Stimulated activated naive CD8-positive, alpha-beta T cell treated with anti-CD3 and anti-CD28 coated beads, Interleukin-15, Interleukin-2, amounts not matched to agents 100 ng/mL and 50 ng/mL, for 24 hours (primary cell): ENCODE results near the gene LOXHD1.

ENCODE experiments used
- H3K27ac Mint-ChIP-seq: one replicate; pipeline ENCODE4 v1.8.0; 2021; ENCODE audit warnings: mild to moderate bottlenecking, mixed read lengths
- H3K27me3 Mint-ChIP-seq: one replicate; pipeline ENCODE4 v1.8.0; 2021; ENCODE audit warnings: mixed read lengths
- H3K36me3 Mint-ChIP-seq: one replicate; pipeline ENCODE4 v1.8.0; 2021; ENCODE audit warnings: low read depth, mixed read lengths
- H3K4me1 Mint-ChIP-seq: one replicate; pipeline ENCODE4 v1.8.0; 2021; ENCODE audit warnings: low read depth, mixed read lengths
- H3K4me3 Mint-ChIP-seq: one replicate; pipeline ENCODE4 v1.8.0; 2021; ENCODE audit warnings: mild to moderate bottlenecking, mixed read lengths
- H3K9me3 Mint-ChIP-seq: one replicate; pipeline ENCODE4 v1.8.0; 2021; ENCODE audit warnings: mixed read lengths

LOXHD1 gene

DNA sequence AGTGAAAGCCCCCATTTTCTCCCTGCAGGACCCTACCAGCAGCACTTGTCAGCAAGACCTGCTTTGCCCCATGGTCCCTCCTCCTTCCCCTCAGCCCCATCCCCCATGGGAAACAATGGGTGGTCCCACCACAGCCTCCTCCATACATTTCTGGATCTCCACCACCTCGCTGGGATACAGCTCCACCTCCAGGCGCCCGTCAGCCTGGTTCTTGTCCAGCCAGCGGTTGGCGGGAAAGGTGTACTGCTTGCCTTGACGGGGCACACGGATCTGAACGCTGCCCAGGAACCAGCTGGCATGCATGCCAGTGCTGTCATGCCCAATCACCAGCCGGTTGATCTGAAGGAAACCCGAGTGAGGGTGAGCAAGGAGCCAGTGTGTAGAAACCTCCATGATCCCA, 90.9 kb downstream of the LOXHD1 start:
- H3K36me3 Mint-ChIP-seq: no peaks in the 10 kb centered on the region
- no peaks in the 10 kb centered on the region for H3K4me1 Mint-ChIP-seq
- H3K27me3 Mint-ChIP-seq: no peaks in the 10 kb centered on the region
- no peak overlapping the region for H3K27ac Mint-ChIP-seq
- H3K9me3 Mint-ChIP-seq: no peaks in the 10 kb centered on the region
- no peak overlapping the region for H3K4me3 Mint-ChIP-seq

DNA sequence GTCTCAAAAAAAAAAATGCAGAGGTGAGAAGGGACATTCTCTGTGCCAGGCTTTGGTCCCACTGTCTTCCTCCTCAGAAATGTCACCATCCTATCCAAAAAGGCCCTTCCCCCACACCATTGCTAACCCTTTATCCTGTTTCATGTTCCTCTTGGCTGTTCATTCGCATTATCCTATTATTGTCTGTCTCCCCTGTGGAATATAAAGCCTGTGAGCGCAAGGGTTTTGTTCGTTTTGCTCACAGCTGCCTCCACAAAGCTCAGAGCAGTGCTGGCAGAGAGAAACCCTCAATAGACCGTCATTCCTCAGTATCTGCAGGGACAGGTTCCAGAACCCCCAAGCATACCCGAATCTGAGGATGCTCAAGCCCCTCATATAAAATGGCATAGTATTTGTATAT, 91.8 kb downstream of the LOXHD1 start:
- H3K4me3 Mint-ChIP-seq: no peak overlapping the region
- H3K4me1 Mint-ChIP-seq: no peaks in the 10 kb centered on the region
- H3K27me3 Mint-ChIP-seq: no peaks in the 10 kb centered on the region
- H3K9me3 Mint-ChIP-seq: no peaks in the 10 kb centered on the region
- no peak overlapping the region for H3K27ac Mint-ChIP-seq
- no peaks in the 10 kb centered on the region for H3K36me3 Mint-ChIP-seq

DNA sequence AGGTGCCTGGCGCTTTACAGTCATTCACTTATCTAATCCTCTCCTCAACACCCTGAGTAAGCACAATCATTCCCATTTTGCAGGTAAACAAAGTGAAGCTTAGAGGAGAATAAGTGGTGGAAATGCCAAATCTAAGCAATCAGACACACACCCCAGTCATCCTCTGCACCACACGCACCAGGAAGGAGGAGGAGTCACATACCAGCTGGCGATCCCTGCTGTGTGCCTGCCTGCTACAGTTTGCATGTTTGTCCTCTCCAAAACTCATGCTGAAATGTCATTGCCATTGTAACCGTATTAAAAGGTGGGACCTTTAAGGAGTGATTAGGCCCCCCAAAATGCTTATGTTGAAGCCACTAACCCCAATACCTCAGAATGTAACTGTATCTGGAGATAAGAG, 93.7 kb downstream of the LOXHD1 start:
- no peaks in the 10 kb centered on the region for H3K4me1 Mint-ChIP-seq
- H3K27ac Mint-ChIP-seq: no peak overlapping the region
- H3K36me3 Mint-ChIP-seq: no peaks in the 10 kb centered on the region
- H3K27me3 Mint-ChIP-seq: no peaks in the 10 kb centered on the region
- no peak overlapping the region for H3K4me3 Mint-ChIP-seq
- no peaks in the 10 kb centered on the region for H3K9me3 Mint-ChIP-seq

DNA sequence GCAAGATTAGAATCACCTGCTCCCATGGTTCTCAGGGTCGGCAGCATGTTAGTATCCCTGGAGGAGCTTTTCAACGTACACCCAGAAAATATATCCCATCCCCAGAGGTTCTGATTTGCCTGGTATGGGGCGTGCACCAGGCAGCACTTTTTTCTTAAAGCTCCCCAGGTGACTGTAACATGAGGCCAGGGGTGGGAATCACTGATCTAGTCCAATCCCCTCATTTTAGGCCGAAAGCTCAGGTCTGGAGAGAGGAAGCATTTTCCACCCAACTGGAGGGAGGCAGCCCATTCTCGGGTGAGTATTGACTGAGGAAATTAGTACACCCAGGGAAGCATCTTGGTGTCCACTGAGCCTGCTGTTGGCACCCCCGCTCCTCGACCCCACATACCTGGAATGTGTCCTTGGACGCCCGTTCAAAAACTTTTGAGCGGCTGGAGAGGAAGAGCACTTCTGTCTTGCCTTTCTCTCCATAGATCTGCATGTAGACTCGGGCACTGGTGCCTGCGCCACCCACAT, 94.3 kb downstream of the LOXHD1 start:
- no peak overlapping the region for H3K27ac Mint-ChIP-seq
- no peaks in the 10 kb centered on the region for H3K9me3 Mint-ChIP-seq
- no peaks in the 10 kb centered on the region for H3K4me1 Mint-ChIP-seq
- no peaks in the 10 kb centered on the region for H3K36me3 Mint-ChIP-seq
- H3K27me3 Mint-ChIP-seq: no peaks in the 10 kb centered on the region
- no peak overlapping the region for H3K4me3 Mint-ChIP-seq

DNA sequence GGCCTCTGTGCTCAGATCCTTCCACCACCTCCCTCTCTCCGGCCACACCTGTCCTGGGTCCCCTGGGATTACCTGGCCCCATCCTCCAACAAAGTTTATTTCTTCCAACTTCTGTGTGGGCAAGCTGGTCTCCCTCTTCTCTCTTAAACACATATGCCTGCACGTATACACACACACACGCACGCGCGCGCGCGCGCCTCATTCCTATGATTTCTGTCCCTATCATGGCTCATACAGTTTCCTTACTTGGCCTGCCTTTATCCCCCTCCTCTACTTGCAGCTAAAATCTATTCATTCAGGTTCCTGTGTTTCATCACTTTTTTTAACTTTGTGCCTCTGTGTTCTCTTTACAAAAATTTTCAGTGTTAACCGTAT, 96.4 kb downstream of the LOXHD1 start:
- H3K4me1 Mint-ChIP-seq: no peaks in the 10 kb centered on the region
- H3K27me3 Mint-ChIP-seq: no peaks in the 10 kb centered on the region
- H3K27ac Mint-ChIP-seq: no peak overlapping the region
- H3K4me3 Mint-ChIP-seq: no peak overlapping the region
- H3K9me3 Mint-ChIP-seq: no peaks in the 10 kb centered on the region
- H3K36me3 Mint-ChIP-seq: no peaks in the 10 kb centered on the region

DNA sequence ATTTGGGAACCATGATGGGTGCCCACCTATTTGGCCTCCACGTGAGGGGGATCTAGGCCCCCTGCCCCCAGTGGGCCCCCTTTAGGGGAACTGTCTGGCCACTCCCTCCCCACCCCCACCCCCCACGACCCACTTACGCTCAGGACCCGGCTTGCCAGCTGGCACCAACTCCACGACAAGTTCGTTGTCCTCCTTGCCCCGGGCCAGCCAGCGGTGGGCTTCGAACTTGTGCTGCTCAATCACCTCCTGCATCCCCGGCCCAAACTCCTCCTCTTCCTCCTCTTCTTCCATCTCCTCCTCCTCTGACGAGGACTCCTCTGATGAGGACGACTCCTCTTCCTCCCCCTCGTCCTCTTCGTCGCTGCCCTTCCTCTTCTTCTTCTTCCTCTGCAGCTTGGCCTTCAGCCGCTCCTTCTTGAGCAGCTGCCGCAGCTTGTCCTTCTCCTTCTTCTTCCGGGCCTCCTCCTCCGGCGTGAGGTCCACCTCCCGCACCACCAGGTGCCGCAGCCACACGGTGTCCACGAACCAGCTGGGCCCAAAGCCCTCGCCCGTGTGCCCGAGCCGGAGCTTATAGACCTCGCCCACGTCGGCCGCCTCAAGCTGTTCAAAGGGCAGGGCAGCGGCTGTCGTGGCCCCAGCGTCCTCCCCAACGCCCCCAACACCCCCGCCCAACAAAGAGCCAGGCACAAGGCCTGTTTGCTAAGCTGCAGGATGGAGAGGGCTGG, 96.9 kb downstream of the LOXHD1 start:
- no peak overlapping the region for H3K4me3 Mint-ChIP-seq

DNA sequence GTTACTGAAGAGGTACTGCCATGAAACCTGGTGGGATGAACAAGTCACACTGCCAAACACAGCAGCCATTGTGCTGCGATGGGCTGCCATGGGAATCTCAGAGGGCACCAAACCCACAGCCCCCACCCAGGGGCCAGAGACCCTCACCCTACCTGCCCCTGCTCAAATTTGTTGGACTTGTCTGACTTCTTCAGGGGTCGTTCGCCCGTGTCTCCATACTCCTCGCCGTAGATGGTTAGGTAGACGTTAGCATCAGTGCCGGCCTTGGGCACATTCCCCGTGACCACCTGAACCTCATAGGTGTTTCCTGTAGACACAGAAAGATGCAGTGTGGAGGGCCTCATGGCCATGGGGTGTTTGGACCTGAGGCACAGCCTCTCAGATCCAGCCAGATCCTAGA, 97.7 kb downstream of the LOXHD1 start:
- Mint-ChIP-seq H3K36me3 (no peaks in the 10 kb centered on the region), H3K4me3 (no peak overlapping the region), H3K27me3 (no peaks in the 10 kb centered on the region), H3K27ac (no peak overlapping the region), H3K9me3 (no peaks in the 10 kb centered on the region), H3K4me1 (no peaks in the 10 kb centered on the region)

More for the DNA sequence above, 96.9 kb downstream of the LOXHD1 start:
- H3K27me3 Mint-ChIP-seq: no peaks in the 10 kb centered on the region
- no peaks in the 10 kb centered on the region for H3K36me3 Mint-ChIP-seq
- H3K9me3 Mint-ChIP-seq: no peaks in the 10 kb centered on the region
- H3K4me1 Mint-ChIP-seq: no peaks in the 10 kb centered on the region
- H3K27ac Mint-ChIP-seq: no peak overlapping the region

DNA sequence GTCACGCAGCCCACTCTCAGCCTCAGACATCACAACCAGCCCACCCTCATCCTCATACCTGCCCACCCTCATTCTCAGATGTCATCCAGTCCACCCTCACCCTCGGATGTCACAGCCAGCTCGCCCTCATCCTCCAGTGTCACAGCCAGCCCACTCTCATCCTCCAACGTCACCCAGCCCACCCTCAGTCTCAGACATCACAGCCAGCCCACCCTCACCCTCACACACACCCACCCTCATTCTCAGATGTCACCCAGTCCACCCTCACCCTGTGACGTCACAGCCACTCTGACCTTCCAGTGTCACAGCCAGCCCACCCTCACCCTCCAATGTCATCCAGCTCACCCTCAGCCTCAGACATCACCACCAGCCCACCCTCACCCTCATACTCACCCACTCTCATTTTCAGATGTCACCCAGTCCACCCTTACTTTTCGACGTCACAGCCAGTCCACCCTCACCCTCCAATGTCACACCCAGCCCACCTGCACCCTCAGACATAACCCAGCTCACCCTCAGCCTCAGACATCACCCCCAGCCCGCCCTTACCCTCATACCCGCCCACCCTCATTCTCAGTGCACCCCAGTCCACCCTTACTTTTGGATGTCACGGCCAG, 100.3 kb downstream of the LOXHD1 start:
- Mint-ChIP-seq H3K4me3 (no peak overlapping the region), H3K27ac (no peak overlapping the region), H3K9me3 (no peaks in the 10 kb centered on the region), H3K4me1 (no peaks in the 10 kb centered on the region), H3K36me3 (no peaks in the 10 kb centered on the region), H3K27me3 (no peaks in the 10 kb centered on the region)

DNA sequence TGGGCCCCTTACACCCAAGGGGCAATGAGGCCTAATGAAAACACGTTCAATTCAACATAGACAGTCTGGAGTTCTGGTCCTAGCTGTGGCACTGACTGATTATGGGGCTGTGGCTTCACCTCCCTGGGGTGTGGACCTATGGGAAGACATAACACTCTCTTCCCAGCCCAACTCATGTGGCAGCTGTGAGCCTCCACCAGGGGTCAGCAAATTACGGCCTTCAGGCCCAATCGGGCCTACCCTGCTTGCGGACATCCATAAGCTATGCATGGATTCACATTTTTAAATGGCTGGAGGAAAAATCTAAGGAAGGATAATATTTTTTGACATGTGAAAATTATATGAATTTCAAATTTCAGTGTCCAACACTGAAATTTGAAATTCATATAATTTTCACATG, 101.3 kb downstream of the LOXHD1 start:
- H3K4me3 Mint-ChIP-seq: no peak overlapping the region
- no peaks in the 10 kb centered on the region for H3K9me3 Mint-ChIP-seq
- no peaks in the 10 kb centered on the region for H3K4me1 Mint-ChIP-seq
- H3K36me3 Mint-ChIP-seq: no peaks in the 10 kb centered on the region
- no peak overlapping the region for H3K27ac Mint-ChIP-seq
- no peaks in the 10 kb centered on the region for H3K27me3 Mint-ChIP-seq

DNA sequence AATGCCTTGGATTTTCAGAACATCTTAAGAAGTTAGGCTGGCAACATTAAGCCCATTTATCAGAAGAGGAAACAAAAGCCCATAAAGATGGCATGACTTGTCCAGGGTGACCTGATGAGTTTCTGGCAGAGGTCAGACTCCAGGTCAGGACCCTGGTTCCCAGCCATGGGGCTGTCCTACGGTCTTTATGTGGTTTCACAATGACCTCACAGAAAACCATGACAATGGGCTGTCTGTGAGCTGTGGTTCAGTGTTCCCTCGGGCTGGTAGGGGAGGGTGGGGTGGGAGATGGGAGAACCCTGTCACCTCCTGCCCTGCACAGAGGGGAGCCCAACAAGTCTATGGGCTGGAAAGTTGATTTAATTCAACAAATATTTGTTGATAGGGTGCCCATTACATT, 101.8 kb downstream of the LOXHD1 start:
- Mint-ChIP-seq H3K4me1 (no peaks in the 10 kb centered on the region), H3K36me3 (no peaks in the 10 kb centered on the region), H3K9me3 (no peaks in the 10 kb centered on the region), H3K27ac (no peak overlapping the region), H3K4me3 (no peak overlapping the region), H3K27me3 (no peaks in the 10 kb centered on the region)

DNA sequence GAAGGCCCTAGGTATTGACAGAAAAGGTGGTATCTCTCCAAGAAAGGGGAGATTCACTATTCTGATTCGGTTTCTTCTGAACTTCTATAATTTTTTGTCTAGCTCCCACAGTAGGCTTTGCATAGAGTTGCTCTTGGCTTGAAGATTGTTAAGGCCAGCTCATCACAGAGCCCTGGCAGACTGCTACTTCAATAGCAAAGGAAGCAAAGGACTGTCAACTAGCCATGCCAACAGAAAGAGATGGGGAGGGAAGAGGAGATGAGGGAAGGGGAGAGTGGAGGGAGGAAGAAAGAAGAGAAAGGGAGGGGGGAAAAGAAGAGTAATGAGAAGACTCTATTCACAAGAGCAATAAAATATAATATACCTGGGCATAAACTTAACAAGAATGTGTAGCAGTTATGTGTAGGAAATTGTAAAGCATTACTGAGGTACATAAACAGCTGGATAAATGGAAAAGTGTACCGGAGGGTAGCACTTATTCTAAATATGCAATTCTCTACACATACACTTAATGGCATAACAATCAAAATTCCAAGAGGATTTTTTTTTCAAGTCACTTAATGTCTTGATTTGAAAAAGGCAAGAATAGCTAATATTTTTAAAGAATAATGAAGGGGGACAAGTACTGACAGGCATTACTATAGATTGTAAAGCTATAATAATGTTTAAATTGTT, 102.5 kb downstream of the LOXHD1 start:
- H3K36me3 Mint-ChIP-seq: no peaks in the 10 kb centered on the region
- H3K4me1 Mint-ChIP-seq: no peaks in the 10 kb centered on the region
- H3K4me3 Mint-ChIP-seq: no peak overlapping the region
- no peaks in the 10 kb centered on the region for H3K27me3 Mint-ChIP-seq
- no peaks in the 10 kb centered on the region for H3K9me3 Mint-ChIP-seq
- H3K27ac Mint-ChIP-seq: no peak overlapping the region

DNA sequence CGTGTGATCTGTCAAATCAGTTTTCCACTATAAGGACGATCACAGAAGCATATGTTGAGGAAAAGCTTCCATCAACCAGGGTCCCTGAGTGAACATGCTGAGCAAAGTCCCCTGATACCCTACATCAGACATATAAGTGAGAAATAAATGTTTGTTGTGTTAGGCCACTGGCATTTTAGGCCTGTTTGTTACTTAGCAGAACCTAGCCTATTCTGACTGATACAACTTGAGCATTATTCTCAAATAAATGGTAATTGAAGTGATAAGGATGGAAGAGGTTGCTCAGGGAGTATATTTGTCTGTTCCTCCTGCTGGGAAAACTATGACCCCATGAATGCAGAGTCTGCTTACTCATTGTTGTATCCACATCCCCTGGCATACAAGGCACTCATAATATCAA, 106.4 kb downstream of the LOXHD1 start:
- Mint-ChIP-seq H3K4me1 (no peaks in the 10 kb centered on the region), H3K36me3 (no peaks in the 10 kb centered on the region), H3K27ac (no peak overlapping the region), H3K27me3 (peaks cover 4% of the 10 kb centered on the region), H3K4me3 (no peak overlapping the region), H3K9me3 (no peaks in the 10 kb centered on the region)

DNA sequence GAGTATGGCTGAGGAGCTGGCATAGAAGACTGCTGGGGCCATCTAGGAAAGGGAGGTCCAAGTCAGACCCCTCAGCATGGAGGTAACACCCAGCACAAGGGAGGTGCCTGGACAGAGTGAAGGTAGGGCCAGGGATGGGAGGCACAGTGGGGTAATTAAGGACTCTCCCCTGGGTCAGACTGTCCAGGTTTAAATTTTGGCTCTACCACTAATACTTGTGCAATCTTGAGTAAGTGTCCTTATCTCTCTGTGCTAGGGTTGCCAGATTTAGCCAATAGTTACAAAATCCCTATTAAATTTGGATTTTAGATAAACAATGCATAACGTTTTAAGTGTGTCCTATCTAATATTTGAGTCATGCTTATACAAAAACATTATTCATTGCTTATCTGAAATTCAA, 109.5 kb downstream of the LOXHD1 start:
- peaks cover 4% of the 10 kb centered on the region for H3K27me3 Mint-ChIP-seq
- no peak overlapping the region for H3K27ac Mint-ChIP-seq
- H3K36me3 Mint-ChIP-seq: no peaks in the 10 kb centered on the region
- no peak overlapping the region for H3K4me3 Mint-ChIP-seq
- H3K9me3 Mint-ChIP-seq: no peaks in the 10 kb centered on the region
- no peaks in the 10 kb centered on the region for H3K4me1 Mint-ChIP-seq

DNA sequence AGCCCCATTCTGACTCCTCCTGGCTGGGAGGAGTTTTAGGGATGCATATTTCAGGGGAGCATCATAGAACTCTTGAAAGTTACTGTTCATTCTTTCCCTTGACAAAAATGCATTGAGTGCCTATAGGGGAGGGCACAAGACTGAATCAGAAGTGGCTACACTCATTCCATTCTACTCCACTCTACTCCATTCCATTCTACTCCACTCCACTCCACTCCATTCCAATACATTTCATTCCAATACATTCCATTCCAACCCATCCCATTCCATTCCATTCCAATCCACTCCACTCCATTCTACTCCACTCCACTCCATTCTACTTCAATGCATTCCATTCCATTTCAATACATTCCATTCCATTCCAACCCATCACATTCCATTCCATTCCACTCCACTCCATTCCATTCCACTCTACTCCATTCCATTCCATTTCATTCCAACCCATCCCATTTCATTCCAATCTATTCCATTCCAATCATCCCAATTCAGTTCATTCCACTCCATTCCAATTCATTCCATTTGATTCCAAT, 110.8 kb downstream of the LOXHD1 start:
- Mint-ChIP-seq H3K4me3 (no peak overlapping the region), H3K27ac (no peak overlapping the region), H3K27me3 (peaks cover 4% of the 10 kb centered on the region), H3K9me3 (no peaks in the 10 kb centered on the region), H3K36me3 (no peaks in the 10 kb centered on the region), H3K4me1 (no peaks in the 10 kb centered on the region)

DNA sequence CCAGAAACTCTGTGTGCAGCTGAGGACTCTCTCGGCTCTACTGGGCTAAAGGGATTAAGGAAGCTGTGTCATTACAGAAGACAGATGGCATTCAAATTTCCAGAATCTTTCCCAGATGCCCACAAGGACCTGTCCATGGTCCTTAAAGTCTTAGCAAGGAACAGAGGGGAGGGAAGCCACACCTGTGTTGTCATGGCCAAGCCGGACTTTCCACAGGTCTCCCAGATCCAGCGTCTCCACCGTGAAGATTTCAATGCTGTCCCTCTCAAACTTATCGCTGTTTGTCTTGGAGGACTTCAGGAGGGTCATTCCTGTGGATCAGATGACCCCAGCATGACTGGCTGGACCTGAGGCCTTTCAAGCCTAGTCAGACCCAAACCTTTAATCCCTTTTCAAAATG, 114.5 kb downstream of the LOXHD1 start:
- Mint-ChIP-seq H3K4me1 (no peaks in the 10 kb centered on the region), H3K4me3 (no peak overlapping the region), H3K36me3 (no peaks in the 10 kb centered on the region), H3K27ac (no peak overlapping the region), H3K27me3 (peaks cover 3% of the 10 kb centered on the region), H3K9me3 (no peaks in the 10 kb centered on the region)
